Measurements from ENCODE around the gene PRKAG2. TPM values are rescaled to one million over a fixed set of nuclear protein-coding genes. Genes with fewer than 3 reads are reported as not detected.

PRKAG2 gene
- total RNA-seq, 1 experiment from 2014 or later = 73.9 TPM

DNA sequence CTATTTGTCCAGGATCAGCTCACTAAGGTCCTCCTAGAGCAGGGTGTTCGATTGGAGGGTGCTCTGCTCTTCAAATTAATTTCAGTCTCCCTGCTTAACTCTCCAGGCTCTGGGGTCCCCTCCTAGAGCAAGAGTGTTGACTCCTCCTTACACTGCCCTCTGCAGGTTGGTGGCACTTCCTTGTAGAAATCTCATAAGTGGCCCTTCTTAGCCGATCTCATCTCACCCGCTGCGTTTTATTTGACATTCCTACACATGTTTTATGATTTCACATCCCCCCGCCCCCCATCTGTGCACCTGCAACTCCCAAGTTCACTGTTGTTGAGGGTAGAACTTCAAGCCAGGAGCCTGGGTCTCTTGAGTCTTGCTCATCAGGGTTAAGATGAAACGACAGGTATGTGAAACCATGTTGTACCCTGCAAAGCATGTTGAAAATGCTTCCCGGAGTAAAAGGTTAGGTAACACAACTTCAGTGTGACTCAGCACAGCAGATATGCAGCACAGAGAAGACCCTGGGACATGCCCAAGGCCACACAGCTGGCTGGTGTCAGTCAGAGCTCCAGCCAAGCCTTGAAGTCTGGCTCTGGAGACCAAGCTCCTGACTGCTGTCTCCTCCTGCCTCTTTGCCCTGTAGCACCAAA, 171.2 kb downstream of the PRKAG2 start:
- no peaks in the 10 kb centered on the region for H3K9me3 Mint-ChIP-seq (ENCODE audit: unreplicated experiment)
- CTCF ChIA-PET = interaction anchor here (0.6 to 2.6 kb wide), 9 partner anchors 9 to 304 kb away, joined by 3 to 8 read pairs (median 4); no protein-coding TSS in a partner anchor
- BruUV-seq (replicated peaks) = no TSS peak
- DNase-seq (ENCODE audit: unreplicated experiment) = peak; percentile 74
- H3K36me3 Mint-ChIP-seq (ENCODE audit: insufficient read depth, unreplicated experiment) = no peaks in the 10 kb centered on the region
- no peak overlapping the region for H3K4me3 Mint-ChIP-seq (ENCODE audit: unreplicated experiment)
- H3K27ac Mint-ChIP-seq (ENCODE audit: low read depth, unreplicated experiment) = peak overlapping the region; percentile 57
- H3K27me3 Mint-ChIP-seq (ENCODE audit: insufficient read depth, unreplicated experiment) = no peaks in the 10 kb centered on the region
- intact Hi-C loops (cut with micrococcal nuclease) = loop anchor here (1.0 to 2.0 kb wide), 2 partner anchors 79 to 135 kb away; no protein-coding TSS in a partner anchor
- TF ChIP-seq, protein P1, sequence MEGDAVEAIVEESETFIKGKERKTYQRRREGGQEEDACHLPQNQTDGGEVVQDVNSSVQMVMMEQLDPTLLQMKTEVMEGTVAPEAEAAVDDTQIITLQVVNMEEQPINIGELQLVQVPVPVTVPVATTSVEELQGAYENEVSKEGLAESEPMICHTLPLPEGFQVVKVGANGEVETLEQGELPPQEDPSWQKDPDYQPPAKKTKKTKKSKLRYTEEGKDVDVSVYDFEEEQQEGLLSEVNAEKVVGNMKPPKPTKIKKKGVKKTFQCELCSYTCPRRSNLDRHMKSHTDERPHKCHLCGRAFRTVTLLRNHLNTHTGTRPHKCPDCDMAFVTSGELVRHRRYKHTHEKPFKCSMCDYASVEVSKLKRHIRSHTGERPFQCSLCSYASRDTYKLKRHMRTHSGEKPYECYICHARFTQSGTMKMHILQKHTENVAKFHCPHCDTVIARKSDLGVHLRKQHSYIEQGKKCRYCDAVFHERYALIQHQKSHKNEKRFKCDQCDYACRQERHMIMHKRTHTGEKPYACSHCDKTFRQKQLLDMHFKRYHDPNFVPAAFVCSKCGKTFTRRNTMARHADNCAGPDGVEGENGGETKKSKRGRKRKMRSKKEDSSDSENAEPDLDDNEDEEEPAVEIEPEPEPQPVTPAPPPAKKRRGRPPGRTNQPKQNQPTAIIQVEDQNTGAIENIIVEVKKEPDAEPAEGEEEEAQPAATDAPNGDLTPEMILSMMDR (IDR thresholded peaks at IDR 0.05; ENCODE audit: unreplicated experiment) = peak; percentile 37
- POLR2A ChIA-PET = interaction anchor here (0.6 to 1.9 kb wide), 4 partner anchors 9 to 131 kb away, joined by 3 to 8 read pairs (median 4); no protein-coding TSS in a partner anchor
- H3K4me1 Mint-ChIP-seq (ENCODE audit: insufficient read depth, unreplicated experiment) = peaks cover 17% of the 10 kb centered on the region

DNA sequence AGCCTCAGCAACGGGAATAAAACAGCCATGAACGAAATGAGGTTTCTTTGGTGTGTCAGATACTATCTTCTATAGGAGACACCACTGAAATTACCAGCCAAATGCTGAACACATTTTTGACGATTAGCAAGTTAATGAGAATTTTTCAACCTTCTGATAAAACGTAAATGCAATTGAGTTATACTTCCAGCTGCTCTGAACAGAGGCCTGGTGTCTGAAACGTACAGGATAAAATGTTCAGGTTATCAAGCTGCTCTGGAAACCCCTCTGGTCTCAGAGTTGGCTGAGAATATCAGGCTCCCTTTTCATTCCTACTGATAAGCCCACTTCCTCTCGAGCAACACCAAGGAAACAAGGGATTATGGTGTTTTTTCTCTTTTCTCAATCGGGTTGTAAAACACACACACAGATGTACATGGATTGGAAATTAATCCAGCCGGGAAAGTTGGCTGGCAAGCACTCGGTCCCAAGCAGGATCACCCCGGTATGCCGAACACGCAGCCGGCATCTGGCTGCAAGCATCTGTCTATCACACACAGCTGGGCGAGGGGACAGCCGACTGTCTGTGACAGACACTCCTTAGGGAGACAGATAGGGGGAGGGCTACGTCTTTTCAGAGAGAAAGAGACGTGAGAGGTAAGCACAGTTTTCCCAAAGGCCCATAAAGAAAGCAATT, 171.8 kb downstream of the PRKAG2 start:
- intact Hi-C loops (cut with micrococcal nuclease) = loop anchor here (2.0 kb wide), 1 partner anchor 78 kb away; no protein-coding TSS in a partner anchor
- TF ChIP-seq, protein P1 (IDR thresholded peaks at IDR 0.05; ENCODE audit: unreplicated experiment) = no peak
- no peak for DNase-seq (ENCODE audit: unreplicated experiment)
- Mint-ChIP-seq H3K27me3 (ENCODE audit: insufficient read depth, unreplicated experiment) (no peaks in the 10 kb centered on the region), H3K4me1 (ENCODE audit: insufficient read depth, unreplicated experiment) (peaks cover 21% of the 10 kb centered on the region), H3K9me3 (ENCODE audit: unreplicated experiment) (no peaks in the 10 kb centered on the region), H3K36me3 (ENCODE audit: insufficient read depth, unreplicated experiment) (no peaks in the 10 kb centered on the region), H3K27ac (ENCODE audit: low read depth, unreplicated experiment) (peak overlapping the region; percentile 57), H3K4me3 (ENCODE audit: unreplicated experiment) (no peak overlapping the region)
- CTCF ChIA-PET = interaction anchor here (0.6 to 2.6 kb wide), 6 partner anchors 8 to 305 kb away, joined by 3 to 8 read pairs (median 4); no protein-coding TSS in a partner anchor
- POLR2A ChIA-PET = interaction anchor here (0.9 to 1.1 kb wide), 2 partner anchors 62 to 75 kb away, joined by 3 to 4 read pairs; no protein-coding TSS in a partner anchor
- BruUV-seq (replicated peaks) = no TSS peak

DNA sequence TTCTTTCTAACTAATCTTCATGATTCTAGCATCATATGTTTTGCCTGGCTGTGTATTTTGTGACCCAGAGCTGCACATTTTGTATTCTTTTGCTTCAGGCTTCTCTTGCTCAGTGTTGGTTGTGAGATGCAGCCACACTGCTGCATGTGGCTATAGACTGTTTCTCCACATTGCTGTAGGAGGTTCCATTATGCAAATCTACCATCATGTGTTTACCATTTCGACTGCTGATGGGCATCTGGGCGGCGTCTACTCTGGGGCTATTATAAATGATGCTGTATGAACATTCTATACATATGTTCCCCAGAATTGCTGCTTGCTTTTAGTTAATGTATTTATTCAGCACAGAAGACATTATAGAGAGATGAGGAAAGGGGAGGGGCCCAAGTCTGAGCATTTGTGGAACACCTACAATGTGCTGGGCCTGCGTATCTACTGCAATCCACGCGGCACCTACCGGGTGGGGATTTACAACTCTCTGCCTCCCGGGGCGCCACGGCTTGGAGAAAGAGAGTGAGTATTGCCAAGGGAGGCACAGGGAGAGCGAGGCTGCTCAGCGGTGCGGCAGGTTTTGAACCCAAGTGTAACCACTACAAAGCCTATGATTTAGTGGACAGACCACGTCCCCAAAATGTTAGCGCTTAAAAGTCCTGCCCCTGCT, 172.5 kb downstream of the PRKAG2 start:
- intact Hi-C loops (cut with micrococcal nuclease) = loop anchor here (2.0 kb wide), 1 partner anchor 78 kb away; no protein-coding TSS in a partner anchor
- Mint-ChIP-seq H3K27ac (ENCODE audit: low read depth, unreplicated experiment) (no peak overlapping the region), H3K4me1 (ENCODE audit: insufficient read depth, unreplicated experiment) (peaks cover 21% of the 10 kb centered on the region), H3K36me3 (ENCODE audit: insufficient read depth, unreplicated experiment) (no peaks in the 10 kb centered on the region), H3K4me3 (ENCODE audit: unreplicated experiment) (no peak overlapping the region), H3K9me3 (ENCODE audit: unreplicated experiment) (no peaks in the 10 kb centered on the region), H3K27me3 (ENCODE audit: insufficient read depth, unreplicated experiment) (no peaks in the 10 kb centered on the region)
- TF ChIP-seq, protein P1 (IDR thresholded peaks at IDR 0.05; ENCODE audit: unreplicated experiment) = no peak
- no TSS peak for BruUV-seq (replicated peaks)
- ChIA-PET POLR2A (interaction anchor here (0.6 to 0.9 kb wide), 2 partner anchors 13 to 74 kb away, joined by 3 read pairs; no protein-coding TSS in a partner anchor), CTCF (interaction anchor here (0.6 to 0.7 kb wide), 3 partner anchors 23 to 338 kb away, joined by 3 read pairs; no protein-coding TSS in a partner anchor)
- no peak for DNase-seq (ENCODE audit: unreplicated experiment)
